Sigmoid colon (tissue), 7 donors: Measurements from ENCODE around the gene PTTG1IP2. TPM values are rescaled to one million over a fixed set of nuclear protein-coding genes. Genes with fewer than 3 reads are reported as not detected.

Source experiments
- DNase-seq: peaks from one replicate; pipeline ENCODE4 v3.0.0-alpha.2; 2019
- H3K27ac ChIP-seq, 4 donors: fragments of 200-600 bp; sonication (generic); one replicate each; pipeline ENCODE4 v1.5.1; 2016 to 2019; ENCODE audit warnings: mild to moderate bottlenecking in 1 of 4
- H3K27me3 ChIP-seq, 3 donors: fragments of 200-600 bp; sonication (generic); one replicate each; pipeline ENCODE4 v1.5.1; 2019; ENCODE audit warnings: mild to moderate bottlenecking in 1 of 3
- H3K36me3 ChIP-seq, 4 donors: fragments of 200-600 bp; sonication (generic); one replicate each; pipeline ENCODE4 v1.5.1; 2016 to 2019
- H3K4me1 ChIP-seq, 4 donors: fragments of 200-600 bp; sonication (generic); one replicate each; pipeline ENCODE4 v1.5.1; 2017 to 2019
- H3K4me3 ChIP-seq, 4 donors: fragments of 200-600 bp; sonication (generic); one replicate each; pipeline ENCODE4 v1.5.1; 2017 to 2019; ENCODE audit warnings: mild to moderate bottlenecking in 2 of 4, moderate library complexity in 1 of 4
- H3K9me3 ChIP-seq, 4 donors: fragments of 200-600 bp in 3 of 4; sonication (generic) in 3 of 4; one replicate each; pipeline versions ENCODE4 v1.5.1 to v1.6.1; 2013 to 2019
- EP300 ChIP-seq, 4 donors: sonication (generic); formaldehyde crosslinking; IDR thresholded peaks; one replicate each; pipeline ENCODE4 v1.6.1; 2017; ENCODE audit warnings: antibody characterized with exemption in 4 of 4
- POLR2A ChIP-seq, 2 donors: fragments of 450-650 bp; IDR thresholded peaks; one replicate each; pipeline ENCODE4 v1.6.1; 2016; ENCODE audit warnings: antibody characterized with exemption in 2 of 2, mild to moderate bottlenecking in 2 of 2, moderate library complexity in 2 of 2
- POLR2AphosphoS5 ChIP-seq, 4 donors: sonication (generic); formaldehyde crosslinking; IDR thresholded peaks; one replicate each; pipeline ENCODE4 v1.6.1; 2017; ENCODE audit warnings: antibody characterized with exemption in 4 of 4
- WGBS, 2 donors: extraction: QIAGEN DNeasy Blood & Tissue Kit; methylation state at CpG; one replicate each; pipeline ENCODE4 v1.1.7; 2013; 5-methylcytosine and 5-hydroxymethylcytosine counted together
- intact Hi-C: fragments of 100-400 bp; cut with DNase I; formaldehyde crosslinking; loops from one replicate; pipeline ENCODE4 v1.15.1; 2023
- polyA plus RNA-seq, 3 donors: library from polyadenylated mRNA; stranded (reverse); fragments of 200-250 nt; gene quantifications; one replicate each; pipeline ENCODE4 v1.2.3, GENCODE V29; 2013
- total RNA-seq, 4 donors: library from RNA; depleted of rRNA; stranded (reverse); fragments of >200 nt; gene quantifications; one replicate each; pipeline ENCODE4 v1.1.0, GENCODE V29; 2016
- TF ChIP-seq, protein P1 (sequence below), 4 experiments: fragments of 450-650 bp in 3 of 4; fragments of 200-600 bp in 1 of 4; IDR thresholded peaks; one replicate each; pipeline ENCODE4 v1.5.1; 2016 to 2019; ENCODE audit warnings: antibody characterized with exemption in 4 of 4, mild to moderate bottlenecking in 3 of 4, moderate library complexity in 2 of 4
- donor health status: healthy with polysubstance abuse.
- donor health status: Bipolar disorder and iron deficiency.
- donor health status: healthy.

The PTTG1IP2 gene
- total and polyA plus RNA-seq, 7 donors, result not detected

DNA sequence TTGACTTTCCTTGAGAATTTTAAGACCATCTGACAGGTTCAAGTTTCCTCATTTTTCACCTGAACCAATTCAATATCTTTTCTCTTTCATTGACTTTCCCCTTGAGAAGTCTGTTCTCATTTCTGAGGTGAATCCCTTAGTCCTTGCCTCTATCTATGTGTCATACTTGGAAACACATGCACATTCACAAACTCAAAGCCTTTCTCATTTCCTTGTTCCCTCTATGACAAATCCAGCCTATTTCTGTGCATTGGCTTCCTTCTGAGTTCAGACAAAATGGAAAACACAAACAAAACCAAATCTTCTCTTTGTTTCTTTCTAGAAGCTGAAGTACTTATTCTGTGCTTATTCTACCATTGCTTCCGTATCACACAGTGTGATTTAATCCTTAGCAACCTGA, 13.8 kb downstream of the PTTG1IP2 start:
- no peak overlapping the region for H3K27ac ChIP-seq
- TF ChIP-seq, protein P1, sequence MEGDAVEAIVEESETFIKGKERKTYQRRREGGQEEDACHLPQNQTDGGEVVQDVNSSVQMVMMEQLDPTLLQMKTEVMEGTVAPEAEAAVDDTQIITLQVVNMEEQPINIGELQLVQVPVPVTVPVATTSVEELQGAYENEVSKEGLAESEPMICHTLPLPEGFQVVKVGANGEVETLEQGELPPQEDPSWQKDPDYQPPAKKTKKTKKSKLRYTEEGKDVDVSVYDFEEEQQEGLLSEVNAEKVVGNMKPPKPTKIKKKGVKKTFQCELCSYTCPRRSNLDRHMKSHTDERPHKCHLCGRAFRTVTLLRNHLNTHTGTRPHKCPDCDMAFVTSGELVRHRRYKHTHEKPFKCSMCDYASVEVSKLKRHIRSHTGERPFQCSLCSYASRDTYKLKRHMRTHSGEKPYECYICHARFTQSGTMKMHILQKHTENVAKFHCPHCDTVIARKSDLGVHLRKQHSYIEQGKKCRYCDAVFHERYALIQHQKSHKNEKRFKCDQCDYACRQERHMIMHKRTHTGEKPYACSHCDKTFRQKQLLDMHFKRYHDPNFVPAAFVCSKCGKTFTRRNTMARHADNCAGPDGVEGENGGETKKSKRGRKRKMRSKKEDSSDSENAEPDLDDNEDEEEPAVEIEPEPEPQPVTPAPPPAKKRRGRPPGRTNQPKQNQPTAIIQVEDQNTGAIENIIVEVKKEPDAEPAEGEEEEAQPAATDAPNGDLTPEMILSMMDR (IDR thresholded peaks at IDR 0.05), result no peak
- TF ChIP-seq POLR2AphosphoS5 (IDR thresholded peaks at IDR 0.05) (no peak), EP300 (IDR thresholded peaks at IDR 0.05) (no peak), POLR2A (IDR thresholded peaks at IDR 0.05) (no peak)
- H3K27me3 ChIP-seq, result no peaks in the 10 kb centered on the region
- H3K36me3 ChIP-seq, result no peaks in the 10 kb centered on the region
- H3K9me3 ChIP-seq, result no peaks in the 10 kb centered on the region
- DNase-seq, result no peak
- H3K4me3 ChIP-seq, result no peak overlapping the region
- H3K4me1 ChIP-seq, result no peaks in the 10 kb centered on the region
- intact Hi-C loops, result no loop called here
- WGBS, 2 donors, result 91% methylated on average over 1 of the region's 1 CpG

DNA sequence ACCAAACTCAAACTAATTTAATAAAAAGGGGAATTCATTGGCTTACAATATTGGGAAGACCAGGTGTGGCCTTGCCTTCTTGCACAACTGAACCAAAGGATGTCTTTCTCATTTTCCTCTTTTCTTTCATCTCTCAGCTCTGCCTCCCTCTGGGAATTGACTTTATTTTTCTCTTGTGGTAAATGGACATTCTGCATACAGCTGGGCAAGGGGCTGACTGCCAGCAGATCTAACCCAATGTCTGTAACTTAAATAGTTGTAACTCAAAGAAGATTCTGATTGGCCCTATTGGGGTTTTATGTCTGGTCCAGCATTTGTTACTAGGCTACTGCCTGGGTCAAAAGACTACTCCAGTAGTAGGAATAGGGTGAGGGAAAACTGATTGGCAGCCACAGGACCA, 15.3 kb downstream of the PTTG1IP2 start:
- no peaks in the 10 kb centered on the region for H3K27me3 ChIP-seq
- H3K9me3 ChIP-seq, result no peaks in the 10 kb centered on the region
- H3K36me3 ChIP-seq, result no peaks in the 10 kb centered on the region
- intact Hi-C loops, result no loop called here
- no peak overlapping the region for H3K4me3 ChIP-seq
- no peak for DNase-seq
- no peak overlapping the region for H3K27ac ChIP-seq
- TF ChIP-seq EP300 (IDR thresholded peaks at IDR 0.05) (no peak), POLR2AphosphoS5 (IDR thresholded peaks at IDR 0.05) (no peak), POLR2A (IDR thresholded peaks at IDR 0.05) (no peak)
- TF ChIP-seq, protein P1 (IDR thresholded peaks at IDR 0.05), result no peak
- no peaks in the 10 kb centered on the region for H3K4me1 ChIP-seq

DNA sequence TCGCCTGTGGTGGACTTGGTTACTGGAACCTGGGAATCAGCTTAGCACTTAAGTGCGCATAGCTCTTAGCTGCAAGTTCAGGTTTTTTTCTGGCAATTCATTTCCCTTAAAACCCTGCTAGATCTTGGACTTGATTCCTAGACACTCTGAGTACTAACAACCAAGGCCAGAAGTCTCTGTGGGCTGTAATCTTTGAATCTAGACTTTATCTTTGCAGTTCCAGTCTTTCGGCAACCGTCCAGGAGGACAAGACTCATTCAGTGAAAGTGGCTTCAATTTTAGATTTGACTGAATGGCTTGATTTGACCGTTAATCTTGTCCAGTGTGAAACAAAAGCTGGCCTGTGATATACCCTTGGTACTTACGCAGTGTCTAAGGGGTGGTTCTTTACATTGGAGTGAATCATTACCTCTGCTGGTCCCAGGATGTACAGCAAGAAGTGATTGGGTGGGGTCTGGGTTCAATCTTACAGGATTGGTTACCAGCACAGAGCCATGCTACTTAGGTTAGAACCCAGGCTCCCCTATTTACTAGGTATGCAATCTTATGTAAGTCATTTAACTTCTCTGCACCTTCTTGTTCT, 16.4 kb downstream of the PTTG1IP2 start:
- Histone ChIP-seq H3K27ac (no peak overlapping the region), H3K36me3 (no peaks in the 10 kb centered on the region), H3K9me3 (no peaks in the 10 kb centered on the region), H3K4me3 (no peak overlapping the region), H3K4me1 (no peaks in the 10 kb centered on the region), H3K27me3 (no peaks in the 10 kb centered on the region)
- intact Hi-C loops, result no loop called here
- TF ChIP-seq, protein P1 (IDR thresholded peaks at IDR 0.05), result no peak
- DNase-seq, result no peak
- 43 to 75% methylated on average over 6 of the region's 6 CpGs for WGBS, 2 donors

DNA sequence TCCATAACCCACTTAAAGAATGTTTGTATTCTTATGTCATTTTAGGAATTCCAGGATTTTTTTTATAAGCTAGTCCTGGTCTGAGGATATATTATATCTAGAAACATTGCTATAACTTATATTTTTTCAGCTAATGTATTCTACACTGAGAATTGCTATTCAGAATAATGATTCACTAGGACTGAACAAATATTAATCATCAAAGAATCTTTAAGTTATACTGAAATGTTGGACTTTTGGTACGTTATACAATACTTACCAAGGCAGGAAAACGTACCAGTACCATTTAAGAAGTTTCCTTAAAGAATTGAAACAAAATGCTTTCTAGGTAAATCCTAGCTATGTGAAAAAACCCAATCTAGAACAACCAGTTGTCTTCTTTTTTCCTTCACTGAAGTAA, 18.4 kb downstream of the PTTG1IP2 start:
- no peak overlapping the region for H3K4me3 ChIP-seq
- no peak overlapping the region for H3K27ac ChIP-seq
- DNase-seq, result no peak
- H3K4me1 ChIP-seq, result no peaks in the 10 kb centered on the region
- TF ChIP-seq POLR2AphosphoS5 (IDR thresholded peaks at IDR 0.05) (no peak), POLR2A (IDR thresholded peaks at IDR 0.05) (no peak), EP300 (IDR thresholded peaks at IDR 0.05) (no peak)
- TF ChIP-seq, protein P1 (IDR thresholded peaks at IDR 0.05), result no peak
- H3K27me3 ChIP-seq, result no peaks in the 10 kb centered on the region
- H3K36me3 ChIP-seq, result no peaks in the 10 kb centered on the region
- WGBS, 2 donors, result 13 to 61% methylated on average over 2 of the region's 2 CpGs
- intact Hi-C loops, result no loop called here
- H3K9me3 ChIP-seq, result no peaks in the 10 kb centered on the region

DNA sequence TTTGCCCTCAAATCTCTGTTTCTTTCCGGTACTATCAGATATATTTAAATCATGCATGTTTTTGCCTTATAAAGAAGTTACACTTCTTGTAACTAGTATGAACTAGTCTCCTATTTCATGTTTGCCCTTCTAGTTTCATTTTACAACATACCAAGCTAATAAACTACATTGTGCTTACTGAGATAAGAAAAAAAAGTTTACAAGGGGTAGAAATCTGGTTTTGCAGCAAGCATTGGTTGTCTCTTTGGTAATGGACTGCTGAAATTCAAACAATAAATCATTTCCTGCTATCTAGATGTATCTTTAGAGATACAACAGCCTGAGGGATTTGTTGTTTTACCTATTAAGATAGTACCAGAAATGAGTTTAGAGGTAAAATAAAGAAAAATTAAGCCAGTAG, 18.8 kb downstream of the PTTG1IP2 start:
- intact Hi-C loops, result no loop called here
- 16 to 61% methylated on average over 1 of the region's 1 CpG for WGBS, 2 donors
- Histone ChIP-seq H3K36me3 (no peaks in the 10 kb centered on the region), H3K27ac (no peak overlapping the region), H3K4me3 (no peak overlapping the region), H3K4me1 (no peaks in the 10 kb centered on the region), H3K9me3 (no peaks in the 10 kb centered on the region), H3K27me3 (no peaks in the 10 kb centered on the region)
- DNase-seq, result no peak
- TF ChIP-seq POLR2AphosphoS5 (IDR thresholded peaks at IDR 0.05), result no peak
- TF ChIP-seq, protein P1 (IDR thresholded peaks at IDR 0.05), result no peak
- no peak for TF ChIP-seq EP300 (IDR thresholded peaks at IDR 0.05)
- no peak for TF ChIP-seq POLR2A (IDR thresholded peaks at IDR 0.05)
